ENCODE data around the gene ZBTB43. TPM values are rescaled to one million over a fixed set of nuclear protein-coding genes. Genes with fewer than 3 reads are reported as not detected.

Gene ZBTB43
- total RNA-seq, 2 experiments from 2014 or later = 13.6 to 19.1 TPM

- ChIA-PET POLR2A (no interaction called here), CTCF (interaction anchor here (1.4 to 6.9 kb wide), 2 partner anchors 10 to 86 kb away, joined by 6 to 45 read pairs; no protein-coding TSS in a partner anchor)
- H3K9me3 Mint-ChIP-seq (ENCODE audit: insufficient read depth) = no peaks in the 10 kb centered on the region
- ATAC-seq (no peak), DNase-seq (no peak)
- no peak overlapping the region for H3K27ac Mint-ChIP-seq
- H3K36me3 Mint-ChIP-seq (ENCODE audit: low read depth) = no peaks in the 10 kb centered on the region
- no peak overlapping the region for H3K4me3 Mint-ChIP-seq
- H3K27me3 Mint-ChIP-seq (ENCODE audit: low read depth) = peaks cover 51% of the 10 kb centered on the region
- H3K4me1 Mint-ChIP-seq (ENCODE audit: low read depth) = no peaks in the 10 kb centered on the region
Observed at GRCh38 chr9:126791406-126792230, 13.2 kb upstream of the ZBTB43 start.

DNA sequence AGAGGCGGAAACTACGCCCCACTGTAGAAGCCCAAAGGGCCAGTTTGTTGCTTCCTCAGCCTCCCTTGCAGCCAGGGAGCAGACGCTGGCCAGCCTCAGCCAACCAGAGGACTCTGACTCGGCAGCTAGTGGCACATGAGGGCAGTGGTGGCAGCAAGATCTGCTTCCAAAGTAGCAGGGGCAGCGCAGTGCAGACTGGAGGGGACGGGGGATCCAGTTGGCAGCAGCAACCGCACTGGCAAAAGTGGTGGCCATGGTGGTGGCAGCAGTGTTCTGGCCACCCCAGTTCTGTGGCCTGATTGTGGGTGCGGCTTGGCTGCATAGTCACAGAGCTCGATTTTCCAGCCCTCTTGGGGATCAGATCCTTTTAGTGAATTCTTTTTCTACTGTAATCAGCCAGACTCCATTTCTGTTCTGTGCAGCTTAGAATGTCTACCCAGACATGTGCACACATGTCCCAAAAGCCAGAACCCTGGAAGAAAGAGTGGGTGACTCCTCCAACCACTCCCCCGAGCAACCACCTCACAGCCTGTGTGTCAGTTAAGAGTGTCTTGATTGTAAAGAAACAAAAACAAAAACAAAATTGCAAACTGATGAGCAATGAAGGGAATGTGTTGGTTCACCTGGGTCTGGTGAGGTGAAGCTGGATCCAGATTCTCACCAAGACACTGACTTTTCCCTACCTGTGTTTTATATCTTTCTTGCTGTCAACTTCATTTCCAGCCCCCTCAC, 11.0 kb upstream of the ZBTB43 start:
- Mint-ChIP-seq H3K27me3 (ENCODE audit: low read depth) (peaks cover 32% of the 10 kb centered on the region), H3K27ac (no peak overlapping the region), H3K36me3 (ENCODE audit: low read depth) (no peaks in the 10 kb centered on the region), H3K4me1 (ENCODE audit: low read depth) (peaks cover 1% of the 10 kb centered on the region), H3K4me3 (no peak overlapping the region), H3K9me3 (ENCODE audit: insufficient read depth) (no peaks in the 10 kb centered on the region)
- ChIA-PET CTCF (interaction anchor here (0.9 to 6.9 kb wide), 5 partner anchors 12 to 284 kb away, joined by 3 to 45 read pairs (median 4); no protein-coding TSS in a partner anchor), POLR2A (interaction anchor here (1.0 to 1.6 kb wide), 2 partner anchors 11 to 12 kb away, joined by 4 to 9 read pairs; partner anchors contain the start of gene ZBTB43)
- ATAC-seq = no peak
- DNase-seq = no peak

DNA sequence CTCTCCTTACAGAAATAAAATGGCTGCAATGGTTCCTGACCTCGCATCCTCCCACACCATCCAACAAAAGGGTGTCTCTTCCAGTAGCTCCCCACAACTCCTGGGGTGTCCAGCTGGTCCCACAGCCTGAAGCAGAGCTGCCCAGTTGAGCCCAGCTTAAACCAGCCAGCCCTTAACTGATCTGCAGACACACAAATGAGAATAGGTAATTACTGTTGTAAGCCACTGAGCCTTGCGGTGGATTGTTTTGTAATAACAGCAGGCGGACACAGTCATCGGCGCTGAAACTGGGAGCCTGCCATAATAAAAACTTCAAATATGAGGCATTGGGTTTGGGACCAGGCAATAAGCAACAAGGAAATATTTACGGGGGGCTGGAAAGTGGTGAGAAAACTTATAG, 10.4 kb upstream of the ZBTB43 start:
- no peak overlapping the region for H3K27ac Mint-ChIP-seq
- ChIA-PET CTCF (interaction anchor here (1.0 to 6.9 kb wide), 4 partner anchors 12 to 285 kb away, joined by 3 to 45 read pairs (median 6); no protein-coding TSS in a partner anchor), POLR2A (interaction anchor here (1.6 kb wide), 1 partner anchor 11 kb away, joined by 9 read pairs; the partner anchor contains the start of gene ZBTB43)
- H3K36me3 Mint-ChIP-seq (ENCODE audit: low read depth) = no peaks in the 10 kb centered on the region
- no peak for ATAC-seq
- H3K4me3 Mint-ChIP-seq = no peak overlapping the region
- DNase-seq = no peak
- no peaks in the 10 kb centered on the region for H3K9me3 Mint-ChIP-seq (ENCODE audit: insufficient read depth)
- peaks cover 31% of the 10 kb centered on the region for H3K27me3 Mint-ChIP-seq (ENCODE audit: low read depth)
- H3K4me1 Mint-ChIP-seq (ENCODE audit: low read depth) = peaks cover 1% of the 10 kb centered on the region

DNA sequence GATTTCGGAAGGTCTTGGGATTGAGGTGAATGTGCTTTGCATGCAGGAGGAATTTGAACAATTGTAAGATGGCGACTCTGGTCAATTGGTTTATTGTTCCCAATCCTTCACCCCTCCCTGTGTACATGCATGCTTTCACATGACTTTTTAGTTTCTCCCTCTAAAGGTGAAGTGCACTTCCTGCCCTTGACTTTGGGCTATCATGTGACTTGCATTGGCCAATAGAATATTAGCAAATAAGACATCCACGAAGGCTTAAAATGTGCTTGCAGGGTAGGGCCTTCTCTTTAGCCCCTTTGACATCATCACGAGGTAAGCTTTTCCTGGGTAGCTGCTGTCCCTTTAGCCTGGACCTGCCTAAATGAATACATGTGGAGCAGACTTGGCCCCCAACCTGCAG, 8.1 kb upstream of the ZBTB43 start:
- POLR2A ChIA-PET = no interaction called here
- H3K4me1 Mint-ChIP-seq (ENCODE audit: low read depth) = peaks cover 1% of the 10 kb centered on the region
- H3K27me3 Mint-ChIP-seq (ENCODE audit: low read depth) = peaks cover 17% of the 10 kb centered on the region
- H3K36me3 Mint-ChIP-seq (ENCODE audit: low read depth) = no peaks in the 10 kb centered on the region
- no peak overlapping the region for H3K27ac Mint-ChIP-seq
- DNase-seq (no peak), ATAC-seq (no peak)
- H3K4me3 Mint-ChIP-seq = no peak overlapping the region
- no peaks in the 10 kb centered on the region for H3K9me3 Mint-ChIP-seq (ENCODE audit: insufficient read depth)
- CTCF ChIA-PET = interaction anchor here (1.1 to 2.0 kb wide), 2 partner anchors 15 to 90 kb away, joined by 3 to 5 read pairs; no protein-coding TSS in a partner anchor

DNA sequence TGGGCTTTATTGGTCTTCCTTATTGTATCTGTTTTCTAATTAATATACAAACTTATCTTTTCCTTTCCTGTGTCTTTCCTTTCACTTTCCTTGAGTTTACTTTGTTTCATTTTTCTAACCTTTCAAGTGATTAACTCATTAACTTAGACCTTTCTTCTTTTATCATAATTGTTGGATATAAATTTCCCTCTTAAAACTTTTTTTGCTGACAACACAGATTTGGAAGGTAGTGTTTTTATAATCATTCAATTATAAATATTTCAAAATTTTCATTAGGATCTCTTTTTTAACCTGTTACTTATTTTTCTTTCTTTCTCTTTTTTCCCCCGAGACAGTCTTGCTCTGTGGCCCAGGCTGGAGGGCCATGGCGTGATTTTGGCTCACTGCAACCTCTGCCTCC, 6.9 kb upstream of the ZBTB43 start:
- peaks cover 8% of the 10 kb centered on the region for H3K4me1 Mint-ChIP-seq (ENCODE audit: low read depth)

DNA sequence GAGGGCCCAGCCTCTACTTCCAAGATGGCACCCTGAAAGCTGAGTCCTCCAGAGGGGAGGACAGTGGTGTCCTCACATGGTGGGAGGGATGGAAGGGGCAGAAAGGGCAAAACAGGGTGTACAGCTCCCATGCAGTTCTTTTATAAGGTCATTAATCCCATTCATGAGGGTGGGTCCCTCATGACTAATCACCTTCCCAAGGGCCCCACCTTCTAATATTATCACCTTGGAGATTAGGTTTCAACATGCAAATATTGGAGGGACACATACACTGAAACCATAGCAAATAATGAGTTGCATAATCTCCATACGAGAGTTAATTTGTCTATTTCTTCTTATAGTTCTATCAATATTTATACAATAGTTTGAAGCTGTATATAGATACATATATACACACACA, 5.8 kb upstream of the ZBTB43 start:
- no peak overlapping the region for H3K27ac Mint-ChIP-seq
- ChIA-PET CTCF (interaction anchor here (1.5 to 1.7 kb wide), 2 partner anchors 93 to 108 kb away, joined by 3 to 6 read pairs; no protein-coding TSS in a partner anchor), POLR2A (no interaction called here)
- ATAC-seq (no peak), DNase-seq (no peak)
- no peak overlapping the region for H3K4me3 Mint-ChIP-seq
- peaks cover 1% of the 10 kb centered on the region for H3K36me3 Mint-ChIP-seq (ENCODE audit: low read depth)
- peaks cover 10% of the 10 kb centered on the region for H3K4me1 Mint-ChIP-seq (ENCODE audit: low read depth)
- peaks cover 6% of the 10 kb centered on the region for H3K27me3 Mint-ChIP-seq (ENCODE audit: low read depth)
- no peaks in the 10 kb centered on the region for H3K9me3 Mint-ChIP-seq (ENCODE audit: insufficient read depth)

More for the DNA sequence above, 6.9 kb upstream of the ZBTB43 start:
- ATAC-seq (no peak), DNase-seq (no peak)
- Mint-ChIP-seq H3K27me3 (ENCODE audit: low read depth) (peaks cover 9% of the 10 kb centered on the region), H3K9me3 (ENCODE audit: insufficient read depth) (no peaks in the 10 kb centered on the region), H3K27ac (no peak overlapping the region), H3K36me3 (ENCODE audit: low read depth) (no peaks in the 10 kb centered on the region), H3K4me3 (no peak overlapping the region)
- CTCF ChIA-PET = no interaction called here
- POLR2A ChIA-PET = no interaction called here

DNA sequence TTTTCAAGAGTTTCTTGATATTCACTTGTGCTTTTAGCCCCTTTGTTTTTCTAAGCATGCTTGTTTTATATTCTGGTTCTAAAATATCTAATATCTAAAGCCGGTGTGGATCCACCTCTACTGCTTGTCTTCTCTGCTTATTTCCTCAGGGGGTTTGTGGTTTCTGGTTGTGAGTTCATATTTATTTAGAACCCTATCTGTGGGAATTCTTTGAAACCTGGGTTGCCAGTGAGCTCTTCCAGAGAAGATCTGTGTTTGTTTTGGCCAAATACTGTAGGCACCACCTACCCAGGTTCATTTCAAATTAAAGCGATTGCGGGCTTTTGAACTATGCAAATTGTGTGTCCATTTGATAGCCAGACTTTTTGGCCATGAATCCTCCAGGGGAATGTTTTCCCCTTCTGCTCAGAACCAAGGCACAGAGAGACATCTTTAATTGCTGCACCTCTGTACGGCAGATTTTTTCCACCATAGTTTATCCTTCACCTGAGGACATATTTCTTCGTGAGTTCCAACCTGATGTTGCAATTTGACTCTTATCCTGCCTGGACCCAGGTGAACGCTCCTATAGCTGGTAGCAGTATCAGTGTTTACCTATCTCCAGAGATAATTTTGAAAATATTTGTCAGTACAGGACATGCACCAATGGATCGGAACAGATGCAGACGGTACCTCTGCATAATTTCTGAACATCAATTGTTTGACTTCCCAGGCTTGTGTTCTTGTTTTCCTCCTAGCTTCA, 2.4 kb upstream of the ZBTB43 start:
- H3K27me3 Mint-ChIP-seq (ENCODE audit: low read depth) = no peaks in the 10 kb centered on the region
- H3K9me3 Mint-ChIP-seq (ENCODE audit: insufficient read depth) = no peaks in the 10 kb centered on the region
- ChIA-PET CTCF (interaction anchor here (1.0 to 1.7 kb wide), 3 partner anchors 21 to 100 kb away, joined by 3 to 5 read pairs (median 3); no protein-coding TSS in a partner anchor), POLR2A (no interaction called here)
- no peak overlapping the region for H3K27ac Mint-ChIP-seq
- H3K4me1 Mint-ChIP-seq (ENCODE audit: low read depth) = peaks cover 35% of the 10 kb centered on the region
- H3K36me3 Mint-ChIP-seq (ENCODE audit: low read depth) = peaks cover 8% of the 10 kb centered on the region
- DNase-seq = no peak
- no peak for ATAC-seq
- no peak overlapping the region for H3K4me3 Mint-ChIP-seq

GRCh38 chr9:126804198-126804695, 593 bp upstream of the ZBTB43 start:
- peaks cover 12% of the 10 kb centered on the region for H3K36me3 Mint-ChIP-seq (ENCODE audit: low read depth)
- POLR2A ChIA-PET = interaction anchor here (0.7 to 2.2 kb wide), 16 partner anchors 11 to 99 kb away, joined by 3 to 14 read pairs (median 4); partner anchors contain the start of gene ZBTB34
- H3K27me3 Mint-ChIP-seq (ENCODE audit: low read depth) = no peaks in the 10 kb centered on the region
- CTCF ChIA-PET = interaction anchor here (0.9 to 1.9 kb wide), 7 partner anchors 22 to 114 kb away, joined by 3 to 18 read pairs (median 4); no protein-coding TSS in a partner anchor
- H3K4me1 Mint-ChIP-seq (ENCODE audit: low read depth) = peaks cover 42% of the 10 kb centered on the region
- H3K4me3 Mint-ChIP-seq = peak overlapping the region; percentile 83
- H3K27ac Mint-ChIP-seq = peak overlapping the region; percentile 96
- DNase-seq (no peak), ATAC-seq (no peak)
- no peaks in the 10 kb centered on the region for H3K9me3 Mint-ChIP-seq (ENCODE audit: insufficient read depth)

DNA sequence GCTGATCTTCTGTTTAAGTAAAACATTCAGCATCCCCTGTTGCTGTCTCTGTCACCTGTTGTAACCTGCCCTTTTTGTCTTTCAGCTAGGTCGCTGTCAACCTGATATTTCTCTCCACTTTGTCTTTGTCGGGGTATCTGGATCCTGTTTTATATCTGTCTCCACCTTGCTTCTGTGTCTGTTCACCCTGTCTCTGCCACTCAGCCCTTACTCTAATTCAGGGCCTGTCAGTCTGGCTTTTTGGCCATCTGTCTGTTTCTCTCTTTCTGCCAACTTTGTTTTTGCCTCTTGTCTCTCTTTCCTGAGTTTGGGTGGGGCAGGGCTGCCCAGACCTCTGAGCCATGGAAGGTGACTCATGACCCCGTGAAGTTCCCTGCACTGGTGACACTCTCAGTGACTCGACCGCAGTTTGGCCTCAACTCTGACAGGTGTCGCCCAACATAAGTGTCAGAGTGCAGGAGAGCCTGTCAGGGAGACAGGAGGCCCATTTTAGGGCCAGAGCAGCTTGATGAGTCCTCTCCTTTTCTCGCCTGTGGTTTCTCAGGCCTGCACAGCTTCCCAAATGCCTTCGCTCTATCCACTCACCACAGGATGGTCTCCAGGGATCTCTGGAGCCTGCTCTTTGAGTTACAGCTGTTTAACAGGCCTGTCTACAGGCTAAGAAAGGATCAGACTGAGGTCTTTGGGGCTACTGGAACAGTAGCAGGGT, 868 bp downstream of the ZBTB43 start:
- H3K36me3 Mint-ChIP-seq (ENCODE audit: low read depth) = peaks cover 15% of the 10 kb centered on the region
- DNase-seq (peak; percentile 89), ATAC-seq (peak; percentile 84)
- ChIA-PET POLR2A (interaction anchor here (0.5 to 2.2 kb wide), 16 partner anchors 11 to 632 kb away, joined by 3 to 14 read pairs (median 5); no protein-coding TSS in a partner anchor), CTCF (interaction anchor here (0.9 to 2.3 kb wide), 7 partner anchors 11 to 109 kb away, joined by 3 to 18 read pairs (median 6); partner anchors contain the start of genes RALGPS1 and ZBTB34)
- no peaks in the 10 kb centered on the region for H3K27me3 Mint-ChIP-seq (ENCODE audit: low read depth)
- H3K9me3 Mint-ChIP-seq (ENCODE audit: insufficient read depth) = no peaks in the 10 kb centered on the region
- H3K27ac Mint-ChIP-seq = peak overlapping the region; percentile 96
- H3K4me3 Mint-ChIP-seq = peak overlapping the region; percentile 83
- peaks cover 42% of the 10 kb centered on the region for H3K4me1 Mint-ChIP-seq (ENCODE audit: low read depth)

- POLR2A ChIA-PET = interaction anchor here (0.6 to 2.2 kb wide), 5 partner anchors 10 to 101 kb away, joined by 3 to 14 read pairs (median 8); no protein-coding TSS in a partner anchor
- ATAC-seq = no peak
- DNase-seq = no peak
- peaks cover 42% of the 10 kb centered on the region for H3K4me1 Mint-ChIP-seq (ENCODE audit: low read depth)
- H3K4me3 Mint-ChIP-seq = peak overlapping the region; percentile 83
- no peaks in the 10 kb centered on the region for H3K9me3 Mint-ChIP-seq (ENCODE audit: insufficient read depth)
- peaks cover 18% of the 10 kb centered on the region for H3K36me3 Mint-ChIP-seq (ENCODE audit: low read depth)
- peak overlapping the region; percentile 96 for H3K27ac Mint-ChIP-seq
- CTCF ChIA-PET = interaction anchor here (0.9 to 2.3 kb wide), 4 partner anchors 11 to 53 kb away, joined by 3 to 8 read pairs (median 4); partner anchors contain the start of gene ZBTB34
- H3K27me3 Mint-ChIP-seq (ENCODE audit: low read depth) = no peaks in the 10 kb centered on the region
Observed at GRCh38 chr9:126806336-126806735, 1.5 kb downstream of the ZBTB43 start.
